SK-MEL-5 (cell line): ENCODE measurements around the gene CAMK1D. TPM values are rescaled to one million over a fixed set of nuclear protein-coding genes. Genes with fewer than 3 reads are reported as not detected.
"Not testable (repeated sequence)": the region's sequence is repeated elsewhere in the genome, so short reads cannot be mapped to it uniquely, and the experiment has no call there.

ENCODE experiments used
- DNase-seq: peaks from one replicate; pipeline ENCODE4 v3.0.0-alpha.2; 2016; ENCODE audit warnings: low read depth, low spot score
- in situ Hi-C: cut with HindIII; loops from 2 replicates; pipeline ENCODE4 v1.10.0; 2016; ENCODE audit warnings: low sequenced_read_pairs, high pct_unique_total_duplicates, low pct_unique_long_range_greater_than_20kb
- total RNA-seq: library from RNA; depleted of rRNA; stranded (reverse); fragments of >200 nt; shearing (Covaris generic); gene quantifications from 2 replicates; pipeline ENCODE4 v1.2.3, GENCODE V29; 2014

The CAMK1D gene
- total RNA-seq, 1 experiment from 2014 or later = 0.37 TPM

DNA sequence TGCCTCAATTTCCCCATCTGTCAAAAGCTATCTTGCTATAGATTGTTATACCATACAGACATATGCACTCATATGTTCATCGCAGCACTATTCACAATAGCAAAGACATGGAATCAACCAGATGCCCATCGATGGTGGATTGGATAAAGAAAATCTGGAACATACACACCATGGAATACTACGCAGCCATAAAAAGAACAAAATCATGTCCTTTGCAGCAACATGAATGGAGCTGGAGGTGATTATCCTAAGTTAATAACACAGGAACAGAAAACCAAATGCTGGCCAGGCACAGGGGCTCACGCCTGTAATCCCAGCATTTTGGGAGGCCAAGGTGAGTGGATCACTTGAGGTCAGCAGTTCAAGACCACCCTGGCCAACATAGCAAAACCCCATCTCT lies 14.2 kb upstream of the CAMK1D start:
- DNase-seq, in situ Hi-C loops: not testable (repeated sequence)

DNA sequence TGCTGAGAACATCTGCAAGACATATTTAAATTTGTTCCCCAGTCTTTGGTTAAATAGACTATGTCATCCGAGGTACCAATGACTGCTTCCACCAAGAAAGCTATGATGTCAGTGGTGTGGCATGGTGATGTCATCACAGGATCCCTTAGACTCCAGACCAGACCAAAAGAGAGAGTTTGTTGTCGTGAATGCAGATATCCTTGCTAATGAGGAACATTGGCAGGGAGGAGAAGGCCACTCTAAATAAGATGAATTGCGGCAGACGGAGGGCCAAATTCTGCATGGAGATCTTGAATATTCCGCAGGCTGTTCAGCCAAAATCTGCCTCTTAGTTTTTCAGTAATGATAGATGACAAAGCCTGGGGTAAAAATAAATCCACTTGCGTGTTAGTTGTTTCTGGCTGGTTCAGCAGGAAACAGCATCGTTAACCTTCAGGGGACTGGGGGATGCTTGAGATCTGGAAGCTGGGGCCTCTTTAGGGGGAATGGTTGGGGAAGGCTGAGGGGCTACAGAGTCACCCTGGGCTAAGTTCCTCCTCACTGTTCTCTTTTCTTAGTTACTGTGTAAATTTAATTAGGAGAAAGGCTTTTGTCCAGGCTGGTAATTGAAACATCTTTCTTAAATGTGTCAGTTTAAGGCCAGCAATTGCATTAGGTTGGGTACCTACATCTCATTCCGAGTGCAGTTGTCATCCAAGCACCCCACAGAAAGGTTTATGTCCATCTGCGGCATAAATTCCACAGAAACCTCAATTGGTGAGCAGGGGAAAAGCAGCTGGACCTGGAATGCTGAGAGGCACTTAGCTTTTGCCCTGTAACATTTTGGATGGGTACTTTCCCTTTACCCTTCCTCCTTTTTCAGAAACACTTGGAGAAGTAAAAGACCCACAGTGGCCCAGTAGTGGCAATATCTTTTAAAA lies 11.6 kb upstream of the CAMK1D start:
- DNase-seq = no peak
- in situ Hi-C loops = no loop called here

DNA sequence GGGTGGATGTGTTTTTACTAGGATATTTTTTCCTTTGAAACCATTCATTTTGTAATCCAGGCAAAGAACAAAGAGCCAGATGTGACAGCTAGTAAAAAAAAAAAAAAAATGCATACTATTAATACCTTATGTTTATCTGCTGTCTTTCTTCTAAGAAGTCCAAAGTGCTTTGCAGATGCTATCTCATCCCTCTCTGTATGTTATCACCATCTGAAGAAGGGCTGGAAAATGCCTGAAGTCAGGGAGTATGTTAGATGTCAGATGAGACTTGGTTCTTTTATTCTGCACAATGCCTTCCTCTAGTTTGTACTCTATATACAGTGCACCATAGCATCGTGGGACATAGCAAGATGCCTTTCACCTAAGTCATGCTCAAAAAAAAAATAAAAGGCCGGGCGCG lies 10.4 kb upstream of the CAMK1D start:
- DNase-seq = no peak
- in situ Hi-C loops = no loop called here

DNA sequence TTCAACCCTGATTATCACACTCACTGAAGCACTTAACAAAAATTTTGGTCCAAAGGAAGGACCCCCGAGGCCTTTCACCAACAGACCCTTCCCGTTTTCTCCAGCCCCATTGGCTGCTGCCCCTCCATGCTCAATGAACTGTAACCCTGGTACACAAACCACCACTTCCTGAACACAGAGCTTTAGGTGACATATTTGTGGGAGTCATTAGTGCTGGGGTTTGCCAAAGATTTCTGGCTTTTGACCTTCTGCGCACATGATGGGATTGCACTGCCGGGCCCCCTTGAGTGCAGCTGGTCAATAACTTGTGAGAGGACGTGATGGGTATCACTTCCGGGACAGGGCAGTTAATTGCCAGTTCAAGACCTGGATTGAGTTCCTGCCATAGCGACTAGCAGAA lies 9.0 kb upstream of the CAMK1D start:
- no peak for DNase-seq
- in situ Hi-C loops = no loop called here

DNA sequence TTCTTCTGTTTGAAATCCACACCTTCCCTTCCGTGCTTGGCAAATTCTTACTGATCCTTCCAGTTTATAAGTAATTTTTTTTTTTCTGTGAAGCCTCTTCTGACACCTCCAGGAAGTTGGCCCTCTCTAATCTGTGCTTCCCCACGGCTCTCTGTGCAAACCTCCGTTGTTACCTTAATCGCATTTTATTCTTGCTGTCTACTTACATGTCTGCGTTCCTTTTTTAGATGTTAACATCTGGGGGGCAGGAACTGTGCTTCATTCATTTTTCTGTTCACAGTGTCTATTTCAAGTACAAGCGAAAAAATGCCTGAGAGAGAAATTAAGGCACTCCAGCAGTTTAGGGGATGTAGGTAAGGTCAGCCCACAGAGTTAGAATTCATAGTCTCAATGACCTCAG lies 8.4 kb upstream of the CAMK1D start:
- no peak for DNase-seq
- in situ Hi-C loops = no loop called here

DNA sequence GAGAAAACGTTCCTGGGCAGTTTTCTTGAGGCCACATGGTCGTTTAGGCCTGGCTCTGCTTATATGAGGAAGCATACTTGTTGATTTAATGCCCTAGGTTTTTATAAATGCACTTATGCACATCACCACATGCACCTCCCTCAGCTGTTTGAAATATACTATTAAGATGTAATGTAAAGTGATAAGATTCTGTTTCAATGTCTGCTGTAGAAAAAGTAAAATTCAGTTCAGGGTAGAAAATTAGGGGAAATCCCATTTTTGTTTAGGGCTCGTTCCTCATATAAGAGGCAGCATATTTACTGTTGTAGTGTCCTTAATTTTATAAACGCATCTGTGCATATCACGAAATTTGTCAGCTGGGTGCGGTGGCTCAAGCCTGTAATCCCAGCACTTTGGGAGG lies 7.8 kb upstream of the CAMK1D start:
- in situ Hi-C loops = no loop called here
- DNase-seq = no peak

DNA sequence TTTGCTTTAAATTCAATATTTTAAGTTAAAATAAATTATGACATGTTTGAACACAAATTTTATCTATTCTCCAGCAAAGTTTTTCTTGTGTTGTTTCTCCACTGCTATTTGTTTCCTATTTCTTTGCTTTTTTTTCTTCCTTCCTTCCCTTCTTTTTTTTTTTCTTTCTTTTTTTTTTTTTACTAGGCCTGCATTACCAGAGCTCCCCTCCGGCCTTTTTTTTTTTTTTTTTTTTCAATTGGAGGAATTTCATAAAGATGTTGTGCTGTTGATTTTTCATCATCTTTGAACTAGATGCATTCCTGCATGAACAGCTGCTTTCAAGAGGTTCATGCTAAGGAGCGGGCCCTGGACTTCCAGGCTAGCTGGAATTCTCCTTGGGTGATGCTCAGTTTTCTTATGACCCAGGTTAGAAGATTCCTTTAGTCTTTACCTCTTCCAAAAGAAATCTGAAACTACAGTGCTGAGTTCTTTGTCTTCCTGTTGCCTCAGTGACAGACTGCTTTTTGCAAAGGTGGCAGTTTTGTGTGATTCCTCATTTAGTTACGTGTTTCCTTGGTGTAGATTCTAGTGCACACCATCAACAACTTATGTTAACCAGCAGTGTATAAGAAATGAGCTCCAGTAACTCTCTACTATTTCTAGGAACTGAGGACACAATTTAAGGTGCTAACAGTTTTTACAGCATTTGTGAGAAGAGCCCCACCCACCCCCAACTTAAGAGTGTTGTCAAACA lies 4.8 kb upstream of the CAMK1D start:
- in situ Hi-C loops = no loop called here
- no peak for DNase-seq

DNA sequence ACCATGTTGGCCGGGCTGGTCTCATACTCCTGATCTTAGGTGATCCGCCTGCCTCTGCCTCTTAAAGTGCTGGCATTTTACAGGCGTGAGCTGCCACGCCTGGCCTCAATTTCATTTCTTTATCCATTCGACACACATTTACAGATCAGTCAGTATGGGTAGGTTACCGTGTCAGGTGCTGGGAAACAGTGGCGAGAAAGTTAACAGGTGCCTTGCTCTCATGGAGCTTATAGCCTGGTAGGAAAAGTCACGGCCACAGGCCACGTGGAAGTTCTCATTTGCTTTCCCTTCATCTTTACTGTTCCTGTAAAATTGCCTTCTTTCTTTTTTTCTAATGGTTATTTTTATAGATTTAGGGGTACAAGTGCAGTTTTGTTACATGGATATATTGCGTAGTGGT lies 2.6 kb upstream of the CAMK1D start:
- in situ Hi-C loops = no loop called here
- no peak for DNase-seq

DNA sequence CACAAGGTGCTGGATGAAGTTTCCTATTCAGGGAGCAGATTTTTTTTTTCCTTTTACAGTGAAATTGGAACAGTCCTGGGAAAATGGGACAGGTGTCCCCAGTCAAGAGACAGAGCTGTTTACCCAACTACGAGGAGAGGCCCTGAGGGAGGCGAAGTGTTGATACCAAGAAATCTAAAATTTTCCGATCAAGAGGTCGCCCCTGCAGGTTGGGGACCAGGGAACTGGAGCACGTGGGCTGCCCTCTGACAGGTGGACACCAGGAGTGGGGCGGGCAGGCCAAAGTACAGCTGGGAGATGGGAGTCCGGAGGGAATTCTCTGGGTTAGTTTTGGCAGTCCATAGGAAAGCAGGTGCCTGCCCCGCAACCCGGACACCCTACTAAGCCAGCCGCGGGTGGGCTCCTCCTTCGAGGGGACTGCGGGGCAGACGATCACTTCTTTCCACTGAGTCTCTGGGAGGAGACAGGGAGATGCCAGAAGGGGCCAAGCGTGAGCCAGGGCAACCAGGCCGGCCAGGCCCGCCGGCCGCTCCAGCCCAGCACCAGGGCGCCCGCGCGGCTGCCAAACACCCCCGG lies 965 bp upstream of the CAMK1D start:
- in situ Hi-C loops = no loop called here
- DNase-seq = no peak

DNA sequence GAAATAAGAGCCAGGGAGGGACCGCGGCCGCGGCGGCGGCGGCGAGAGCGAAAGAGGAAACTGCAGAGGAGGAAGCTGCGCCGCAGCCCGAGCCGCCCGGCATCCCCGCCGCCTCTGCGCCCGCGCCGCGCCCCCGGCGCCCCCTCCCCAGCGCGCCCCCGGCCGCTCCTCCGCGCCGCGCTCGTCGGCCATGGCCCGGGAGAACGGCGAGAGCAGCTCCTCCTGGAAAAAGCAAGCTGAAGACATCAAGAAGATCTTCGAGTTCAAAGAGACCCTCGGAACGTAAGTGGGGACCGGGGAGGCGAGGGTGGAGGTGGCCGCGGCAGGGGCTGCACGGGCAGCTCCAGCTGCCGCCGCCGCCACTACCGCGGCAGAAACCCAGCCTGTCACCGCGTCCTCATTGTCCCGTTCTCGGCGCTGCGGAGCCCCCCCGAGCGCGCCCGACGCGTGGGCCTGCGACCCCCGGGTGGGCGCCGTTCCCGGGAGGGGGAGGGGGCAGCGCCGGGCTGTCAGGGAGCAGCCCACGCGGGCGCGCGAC lies 351 bp downstream of the CAMK1D start:
- DNase-seq = no peak
- in situ Hi-C loops = no loop called here

DNA sequence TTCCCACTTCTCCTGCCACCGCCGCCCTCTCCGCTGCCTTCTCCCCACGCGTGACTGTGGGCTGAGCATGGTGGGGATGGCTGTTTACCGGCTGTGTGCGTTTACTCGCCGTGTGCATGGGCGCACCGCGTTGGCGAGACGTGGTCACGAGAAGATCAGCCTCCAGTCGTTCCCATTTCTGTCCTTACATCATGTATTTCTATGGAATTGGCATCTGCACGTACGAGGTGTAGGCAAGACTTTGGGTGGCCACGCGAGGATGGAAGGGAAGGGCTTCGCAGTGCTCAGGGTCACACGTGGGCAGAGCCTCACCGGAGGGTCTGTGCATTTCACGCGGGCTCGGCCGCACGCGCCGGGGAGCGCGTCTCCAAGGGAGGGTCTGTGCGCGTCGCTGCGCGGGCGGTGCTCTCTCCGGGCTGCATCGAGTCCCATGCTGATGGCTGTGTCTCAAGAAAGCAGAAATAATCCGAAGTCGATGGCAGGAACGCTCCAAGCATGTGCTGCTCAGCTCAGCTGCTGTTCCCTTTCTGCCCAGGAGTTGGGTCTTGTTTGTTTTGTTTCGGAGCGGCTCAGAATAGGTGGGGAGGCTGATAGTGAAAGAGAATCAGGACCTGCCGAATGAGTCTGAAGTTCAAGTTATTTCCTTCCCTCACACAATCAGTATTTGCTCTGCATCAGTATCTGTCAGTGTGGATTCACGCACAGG lies 973 bp downstream of the CAMK1D start:
- in situ Hi-C loops = no loop called here
- DNase-seq = no peak

DNA sequence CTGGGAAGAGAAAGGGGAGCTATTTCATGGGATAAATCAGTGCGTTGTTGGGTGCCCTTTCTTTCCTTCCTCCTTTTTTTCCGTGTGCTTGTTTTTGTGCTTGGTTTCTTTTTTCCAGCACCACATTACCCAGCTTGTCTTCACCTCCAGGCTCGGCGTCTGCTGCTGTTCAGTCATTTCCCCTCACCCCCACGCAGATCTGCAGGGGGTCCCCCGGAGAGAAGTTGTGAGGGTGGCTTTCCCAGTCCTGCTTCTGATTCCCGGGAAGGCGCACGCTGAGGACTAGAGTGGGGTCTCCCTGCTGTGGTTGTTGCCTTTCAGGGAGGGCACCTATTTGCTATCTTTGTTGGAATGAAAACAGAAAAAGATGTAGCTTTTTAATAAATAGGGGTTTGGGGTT lies 1.6 kb downstream of the CAMK1D start:
- in situ Hi-C loops = no loop called here
- no peak for DNase-seq

DNA sequence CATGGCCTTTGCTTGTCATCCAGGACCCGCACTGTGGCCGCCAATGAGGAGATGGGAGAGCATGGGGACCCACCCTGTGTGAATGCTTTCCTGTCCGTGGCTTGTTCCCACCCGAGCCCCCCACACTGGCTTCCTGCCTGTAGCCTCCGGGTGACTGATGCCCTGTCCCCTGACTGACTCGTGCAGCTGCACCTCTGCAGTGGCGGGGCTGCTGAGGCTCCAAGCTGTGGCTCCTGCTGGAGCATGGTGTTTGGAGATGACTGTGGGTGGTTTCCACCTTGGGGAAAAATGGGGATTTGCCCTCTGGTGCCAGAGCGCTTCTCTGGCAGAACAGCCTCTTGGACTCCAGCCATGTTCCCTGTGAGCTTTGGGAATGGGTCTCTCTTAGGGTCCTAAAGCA lies 2.1 kb downstream of the CAMK1D start:
- in situ Hi-C loops = no loop called here
- no peak for DNase-seq

DNA sequence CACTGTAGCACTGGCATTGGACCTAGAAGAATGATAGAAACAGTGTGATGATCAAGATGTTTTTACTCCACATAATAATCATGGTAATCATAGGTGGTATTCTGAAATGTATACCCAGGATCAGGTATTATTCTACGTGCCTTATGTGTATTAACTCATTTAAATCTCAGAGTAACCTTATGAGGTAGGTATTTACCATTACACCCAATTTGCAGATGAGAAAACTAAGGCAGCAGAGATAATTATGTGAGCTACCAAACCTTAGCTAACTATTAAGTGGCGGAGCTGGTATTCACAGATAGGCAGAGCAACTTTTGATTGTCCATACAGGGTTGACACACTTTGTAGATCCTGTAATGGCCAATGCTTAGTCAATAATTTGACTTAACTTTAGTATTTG lies 2.5 kb downstream of the CAMK1D start:
- in situ Hi-C loops = no loop called here

DNA sequence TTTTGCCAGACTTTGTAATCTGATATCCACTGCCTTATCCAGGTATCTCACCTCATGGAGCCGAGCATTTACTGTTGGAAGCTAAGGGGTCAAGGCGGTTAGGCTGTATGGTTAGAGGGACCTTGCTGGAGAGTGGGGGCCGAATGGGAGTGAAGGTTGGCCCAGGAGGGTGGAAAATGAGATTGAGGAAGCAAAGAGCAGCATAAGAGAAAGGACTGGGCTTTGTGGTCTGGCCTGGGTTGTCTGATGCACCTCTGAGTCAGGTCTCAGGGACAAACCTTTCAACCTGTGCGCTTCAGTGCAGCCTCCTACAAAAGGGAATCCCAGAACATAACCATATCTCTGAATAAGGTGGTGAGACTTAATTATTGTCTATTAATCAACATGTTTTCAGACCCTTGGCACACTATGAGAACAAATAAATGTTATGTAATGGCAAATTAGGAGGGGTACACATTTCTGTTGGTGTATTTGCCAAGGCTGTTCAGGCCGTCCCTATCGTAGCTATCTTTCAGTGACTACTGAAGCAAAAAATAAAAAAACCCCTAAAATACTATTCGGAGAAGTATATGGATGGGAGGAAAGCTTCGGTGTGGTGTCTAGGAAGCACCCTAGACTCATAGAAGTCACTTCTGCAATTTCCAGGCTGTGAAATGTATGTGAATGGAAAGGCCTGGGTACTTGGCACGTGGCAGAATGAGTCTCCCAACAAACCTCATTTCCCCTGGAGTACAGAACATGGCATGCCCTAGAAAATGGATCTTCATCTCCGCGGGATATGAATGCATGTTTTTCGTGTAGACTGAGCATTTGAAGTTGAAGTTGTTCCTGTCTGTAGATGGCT lies 4.3 kb downstream of the CAMK1D start:
- no peak for DNase-seq
- in situ Hi-C loops = no loop called here

More for the DNA sequence above, 2.5 kb downstream of the CAMK1D start:
- no peak for DNase-seq

DNA sequence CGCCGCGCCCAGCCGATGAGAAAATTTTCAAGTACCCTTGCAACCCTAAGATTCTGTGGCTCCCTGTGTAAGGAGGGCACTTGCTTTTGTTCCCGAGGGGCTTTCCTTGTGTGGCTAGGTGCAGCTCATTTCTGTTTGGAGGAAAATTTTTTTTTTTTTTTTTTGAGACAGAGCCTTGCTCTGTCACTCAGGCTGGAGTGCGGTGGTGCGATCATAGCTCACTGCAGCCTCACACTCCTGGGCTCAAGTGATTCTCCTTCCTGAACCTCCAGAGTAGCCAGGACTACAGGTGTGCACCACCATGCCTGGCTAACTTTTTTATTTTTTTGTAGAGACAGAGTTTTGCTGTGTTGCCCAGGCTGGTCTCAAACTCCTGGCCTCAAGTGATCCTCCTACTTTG lies 5.3 kb downstream of the CAMK1D start:
- in situ Hi-C loops = not testable (repeated sequence)

DNA sequence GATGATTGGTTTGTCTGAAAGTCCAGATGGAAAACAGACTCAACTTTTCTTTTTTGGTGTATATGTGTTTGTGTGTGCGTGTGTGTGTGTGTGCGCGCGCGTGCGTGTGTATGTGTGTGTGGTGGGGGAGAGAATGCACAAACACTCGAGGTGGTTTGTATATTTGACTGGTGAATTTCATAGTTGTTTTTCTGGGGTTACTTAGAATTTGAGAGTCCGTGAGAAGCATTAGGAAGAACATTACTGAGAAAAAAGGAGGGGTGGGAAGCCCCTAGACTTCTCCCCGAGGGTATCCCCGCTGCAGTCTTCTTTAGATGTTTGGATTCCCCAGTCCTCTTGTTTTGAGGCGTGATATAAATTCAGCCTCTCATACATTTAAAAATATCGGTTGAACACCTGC lies 6.0 kb downstream of the CAMK1D start:
- DNase-seq = no peak
- in situ Hi-C loops = no loop called here

More for the DNA sequence above, 5.3 kb downstream of the CAMK1D start:
- DNase-seq = not testable (repeated sequence)
